GM19240 (cell line): ENCODE results near the gene MYO5B.
"Not testable (repeated sequence)": the region's sequence is repeated elsewhere in the genome, so short reads cannot be mapped to it uniquely, and the experiment has no call there.

Experiments used
- DNase-seq: peaks from one replicate; pipeline ENCODE4 v3.0.0; 2011; ENCODE audit warnings: low spot score; ENCODE audit not compliant: insufficient read length

The MYO5B gene

GRCh38 chr18:50194631-50195532 is at the start of gene MYO5B:
Gene MYO5B (minus strand): TSS chr18:50195147. CDS start chr18:50194793, 354 bp downstream.
- peak; percentile 23 for DNase-seq

- not testable (repeated sequence) for DNase-seq
These were observed 46.8 kb upstream of the MYO5B start for GRCh38 chr18:50241768-50242167.

- DNase-seq = no peak
These were observed 45.2 kb upstream of the MYO5B start for GRCh38 chr18:50240080-50240563.

DNA sequence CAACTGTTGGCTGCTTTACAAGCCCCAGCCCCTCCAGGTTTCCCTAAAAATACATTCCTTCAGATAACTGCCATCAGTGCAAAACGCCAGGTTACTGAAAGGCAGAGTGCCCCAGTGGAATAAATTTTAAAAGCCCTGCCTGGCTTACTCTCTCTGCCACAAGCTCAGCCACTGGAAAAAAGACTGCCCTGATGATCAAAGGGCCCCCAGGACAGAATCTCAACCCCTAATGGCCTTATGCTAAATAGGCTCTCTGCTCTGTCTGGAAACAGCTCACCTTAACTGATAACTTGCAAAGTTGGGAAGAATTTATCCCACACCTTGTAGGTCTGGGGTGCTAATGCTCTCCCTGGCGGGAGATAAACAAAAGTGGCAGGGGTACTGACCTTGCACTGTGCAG is 37.5 kb upstream of the MYO5B start:
- no peak for DNase-seq

- DNase-seq = no peak
These were observed 36.7 kb upstream of the MYO5B start for GRCh38 chr18:50231621-50232020.

GRCh38 chr18:50220249-50220648 is 25.3 kb upstream of the MYO5B start:
- not testable (repeated sequence) for DNase-seq

DNA sequence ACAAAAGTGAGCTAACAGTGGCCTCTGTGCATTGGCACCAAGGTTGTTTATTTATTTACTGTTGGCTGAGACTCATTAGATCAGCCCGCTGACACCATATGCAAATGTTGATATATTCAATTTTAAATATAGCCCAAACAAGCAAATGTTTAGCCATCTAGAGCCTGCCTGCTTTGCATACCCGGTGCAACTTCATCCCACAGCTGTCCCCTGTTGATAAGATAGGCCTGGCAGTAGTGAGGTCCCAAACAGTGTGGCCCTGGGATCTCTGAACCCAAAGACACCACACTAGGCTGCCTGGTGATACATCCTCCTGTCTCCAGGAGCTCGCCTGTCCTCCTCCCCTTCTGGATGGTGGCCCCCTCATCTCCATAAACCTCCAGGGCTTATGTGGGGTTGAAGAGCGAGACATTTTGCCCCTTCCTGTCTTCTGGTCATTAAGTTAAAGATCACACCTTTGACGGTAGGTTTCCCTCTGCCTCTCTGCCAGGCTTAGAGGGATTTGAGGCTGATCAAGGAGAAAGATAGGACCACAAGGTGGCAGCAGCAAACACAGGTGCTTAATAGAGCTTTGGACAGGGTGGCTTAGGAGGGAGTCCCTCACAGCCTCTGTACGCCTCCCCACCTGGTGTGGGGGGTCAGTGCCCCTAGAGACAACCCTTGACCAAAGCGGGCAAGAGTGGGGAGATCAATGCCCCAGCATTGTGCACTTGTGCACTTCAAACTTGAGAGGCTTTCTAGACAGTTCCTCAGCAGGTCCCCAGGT is 23.7 kb upstream of the MYO5B start:
- no peak for DNase-seq

- DNase-seq = no peak
These were observed 14.4 kb upstream of the MYO5B start for GRCh38 chr18:50209311-50209710.

- no peak for DNase-seq
These were observed 12.8 kb upstream of the MYO5B start for GRCh38 chr18:50207722-50208121.

- DNase-seq = no peak
These were observed 9.1 kb upstream of the MYO5B start for GRCh38 chr18:50203801-50204604.

- no peak for DNase-seq
These were observed 6.6 kb upstream of the MYO5B start for GRCh38 chr18:50201476-50202018.

DNA sequence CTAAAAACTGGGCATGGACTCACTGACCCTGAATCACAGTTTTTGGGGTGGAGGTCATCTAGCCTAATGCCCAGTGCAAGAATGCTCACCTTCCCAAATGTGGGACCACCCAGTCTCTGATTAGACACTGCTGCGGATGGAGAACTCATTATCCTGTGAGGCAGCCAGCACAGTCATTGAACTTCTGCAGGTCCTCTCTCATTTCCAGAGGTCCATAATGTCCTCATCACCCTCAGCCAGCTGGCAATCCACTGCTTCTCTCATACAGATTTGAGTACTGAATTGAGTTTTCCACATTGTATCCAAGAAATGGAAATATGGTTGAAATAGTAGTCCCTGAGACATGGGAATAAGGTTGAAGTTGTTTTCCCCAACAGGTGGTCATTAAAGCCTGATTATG is 5.0 kb upstream of the MYO5B start:
- no peak for DNase-seq

DNA sequence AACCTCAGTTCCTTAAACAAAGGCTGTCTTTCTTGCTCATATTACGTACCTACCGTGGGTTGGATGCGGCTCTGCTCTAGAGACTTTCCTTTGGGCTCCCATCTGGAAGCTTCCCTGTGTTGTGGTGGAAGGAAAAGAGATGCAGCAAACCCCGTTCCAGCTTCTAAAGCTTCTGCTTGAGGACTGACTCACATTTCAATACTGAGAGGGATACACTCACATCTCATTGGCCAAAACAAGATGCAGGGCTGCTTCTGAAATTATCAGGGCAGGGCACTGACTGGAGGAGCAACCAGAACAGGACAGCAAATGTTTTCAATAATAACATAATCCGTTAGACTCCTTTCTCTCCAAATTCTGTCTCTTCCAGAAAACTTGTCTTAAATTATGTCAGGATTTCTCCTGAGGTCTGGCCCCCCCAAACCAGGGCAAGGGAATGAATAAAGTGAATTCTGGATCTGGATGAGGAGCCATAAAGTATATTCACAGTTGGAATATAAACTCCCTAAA is 4.5 kb upstream of the MYO5B start:
- no peak for DNase-seq

DNA sequence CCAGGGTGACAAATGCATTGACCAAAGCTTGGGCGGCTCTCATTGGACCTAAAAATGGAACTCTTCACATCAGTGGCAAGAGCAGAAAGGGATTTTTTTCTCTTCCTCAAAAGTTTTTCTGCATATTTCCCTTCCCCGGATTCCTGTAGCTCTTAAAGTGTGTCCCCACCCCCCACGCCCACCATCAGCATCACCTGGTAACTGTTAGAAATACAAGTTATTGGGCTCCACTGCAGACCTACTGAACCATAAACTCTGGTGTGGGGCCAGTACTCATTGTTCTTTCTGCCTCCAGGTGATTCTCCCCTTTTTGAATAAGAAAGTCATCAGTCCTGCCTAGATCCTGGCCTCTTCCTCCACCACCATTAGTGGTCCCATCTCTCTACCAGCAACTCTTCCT is 1.3 kb upstream of the MYO5B start:
- DNase-seq = no peak

DNA sequence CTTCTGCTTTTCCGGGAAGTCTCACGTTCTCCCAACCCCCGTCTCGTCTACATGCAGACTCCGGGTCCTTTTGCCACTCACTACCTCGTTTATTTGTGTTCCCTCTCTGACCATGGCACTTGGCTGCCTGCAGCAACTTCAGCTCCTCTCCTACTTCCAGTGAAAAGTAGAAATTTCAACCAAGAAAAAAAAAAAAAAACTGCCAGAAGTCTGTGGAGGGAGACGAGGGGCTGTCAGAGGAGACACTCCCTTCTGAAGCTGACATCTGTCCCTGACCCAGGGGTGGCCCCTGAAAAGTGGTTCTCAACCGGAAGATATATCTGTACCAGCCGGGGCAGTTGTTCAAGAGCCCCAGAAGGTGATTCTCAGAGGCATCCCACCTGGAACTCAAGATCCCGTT is 742 bp upstream of the MYO5B start:
- DNase-seq = no peak

DNA sequence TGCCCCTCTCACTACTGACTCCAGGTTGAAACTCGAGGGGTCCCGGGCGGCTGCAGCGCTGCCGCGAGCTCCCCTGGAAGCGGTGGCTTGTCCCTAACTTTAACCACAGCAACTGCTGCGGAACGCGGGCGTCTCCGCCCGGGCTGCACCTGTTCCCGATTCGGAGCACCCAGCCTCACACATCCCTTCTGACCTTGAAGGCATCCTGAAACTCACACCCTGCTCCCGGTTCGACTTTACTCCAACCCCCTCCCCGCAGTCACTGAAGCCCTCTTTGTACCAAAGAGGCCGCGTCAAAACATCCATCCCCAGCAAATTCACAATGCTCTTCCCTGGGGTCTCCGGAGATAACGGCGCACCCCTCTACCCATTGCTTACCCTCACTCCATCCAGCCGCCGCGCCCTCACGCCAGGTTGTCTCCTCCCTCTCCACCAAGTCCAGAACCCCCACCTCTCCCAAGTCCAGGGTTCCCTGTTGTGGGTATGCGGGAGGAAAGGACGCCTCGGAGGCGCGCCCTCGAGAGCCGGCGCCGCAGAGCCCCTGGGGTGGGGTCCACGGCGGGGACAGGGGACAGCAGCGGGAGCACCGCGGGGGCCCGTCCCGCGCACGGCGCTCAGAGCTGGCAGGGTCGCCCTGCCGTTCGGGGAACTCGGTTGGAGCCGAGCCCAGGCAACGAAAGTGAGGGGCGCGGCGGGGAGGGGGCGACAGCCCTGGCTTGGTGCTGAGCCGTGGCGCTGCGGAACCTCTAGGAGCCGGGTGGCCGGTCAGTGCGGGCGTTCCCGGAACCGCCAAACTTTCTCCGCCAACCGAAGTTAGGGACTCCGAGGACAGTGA is 934 bp downstream of the MYO5B start:
- no peak for DNase-seq

- no peak for DNase-seq
These were observed 1.8 kb downstream of the MYO5B start for GRCh38 chr18:50192995-50193795.

DNA sequence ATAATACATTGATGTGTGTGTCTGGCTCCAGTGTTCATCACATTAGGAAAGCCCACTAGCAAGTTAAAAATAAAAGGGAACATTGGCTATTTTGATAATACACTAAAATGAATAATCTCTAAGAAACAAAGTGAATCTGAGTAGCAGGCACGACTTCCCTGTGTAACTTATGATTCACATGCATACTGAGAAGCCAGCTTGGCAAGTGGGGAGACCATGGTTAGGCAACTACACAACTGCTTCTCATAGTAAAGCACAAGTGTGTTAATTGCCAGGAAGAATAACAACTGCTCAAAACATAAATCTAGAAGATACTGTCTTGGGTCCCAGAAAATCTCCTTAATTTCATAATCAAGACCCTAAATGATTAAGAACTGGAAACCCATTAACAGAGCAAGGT is 4.0 kb downstream of the MYO5B start:
- no peak for DNase-seq

DNA sequence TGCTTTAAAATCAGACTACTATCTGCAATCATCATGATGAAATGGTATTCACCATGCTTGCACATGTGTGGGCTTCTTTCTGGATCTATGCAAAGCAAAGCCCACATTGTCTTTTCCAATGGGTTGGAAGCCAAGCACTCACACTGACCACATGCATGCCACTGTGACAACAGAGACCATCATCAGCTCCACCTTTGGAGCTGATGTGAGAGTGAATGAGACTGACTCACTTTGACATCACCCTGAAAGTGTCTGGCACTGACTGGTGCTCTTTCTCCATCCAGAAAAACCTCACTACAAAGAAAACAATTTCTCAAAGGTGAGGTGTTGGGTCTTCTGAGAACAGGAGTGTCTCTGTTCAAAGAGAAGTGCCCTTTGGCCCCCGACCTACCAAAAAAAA is 4.7 kb downstream of the MYO5B start:
- DNase-seq = no peak
